Mesendoderm (in vitro differentiated cells): ENCODE results near the gene RNASE11.
"Not testable (repeated sequence)": the region's sequence is repeated elsewhere in the genome, so short reads cannot be mapped to it uniquely, and the experiment has no call there.

ENCODE experiments used
- DNase-seq: peaks from one replicate; pipeline ENCODE4 v3.0.0; 2013
- H2AK5ac ChIP-seq: 2 replicates; pipeline ENCODE4 v1.6.1; 2013; ENCODE audit warnings: low read length, inconsistent platforms
- H2BK120ac ChIP-seq: 2 replicates; pipeline ENCODE4 v1.6.1; 2013; ENCODE audit warnings: low read depth, mild to moderate bottlenecking, low read length, moderate library complexity, mixed read lengths
- H2BK15ac ChIP-seq: replicated peaks from 2 replicates; pipeline ENCODE4 v1.6.1; 2013; ENCODE audit warnings: low read depth, mild to moderate bottlenecking, moderate library complexity
- H2BK5ac ChIP-seq: 2 replicates; pipeline ENCODE4 v1.6.1; 2013; ENCODE audit warnings: low read length, inconsistent platforms
- H3K18ac ChIP-seq: 2 replicates; pipeline ENCODE4 v1.6.1; 2013; ENCODE audit warnings: mild to moderate bottlenecking, low read length, mixed read lengths
- H3K23ac ChIP-seq: one replicate; pipeline ENCODE4 v1.6.1; 2013; ENCODE audit warnings: low read length
- H3K27ac ChIP-seq: 2 replicates; pipeline ENCODE4 v1.5.1; 2013; ENCODE audit warnings: low read depth, mild to moderate bottlenecking, inconsistent platforms, low read length, moderate library complexity
- H3K27me3 ChIP-seq: 2 replicates; pipeline ENCODE4 v1.6.1; 2013; ENCODE audit warnings: low read length, control low read depth, mild to moderate bottlenecking, inconsistent platforms; ENCODE audit not compliant: insufficient read depth, poor library complexity
- H3K36me3 ChIP-seq: 2 replicates; pipeline ENCODE4 v1.6.1; 2013; ENCODE audit warnings: low read length, inconsistent platforms; ENCODE audit not compliant: control insufficient read depth, insufficient read depth
- H3K4ac ChIP-seq: one replicate; pipeline ENCODE4 v1.6.1; 2013; ENCODE audit warnings: low read depth, mild to moderate bottlenecking, low read length, moderate library complexity
- H3K4me1 ChIP-seq: 2 replicates; pipeline ENCODE4 v1.6.1; 2013; ENCODE audit warnings: low read depth, low read length, inconsistent platforms; ENCODE audit not compliant: control insufficient read depth
- H3K4me2 ChIP-seq: 2 replicates; pipeline ENCODE4 v1.6.1; 2013; ENCODE audit warnings: low read length
- H3K4me3 ChIP-seq: 2 replicates; pipeline ENCODE4 v1.5.1; 2013; ENCODE audit warnings: mild to moderate bottlenecking, low read length
- H3K56ac ChIP-seq: one replicate; pipeline ENCODE4 v1.6.1; 2013; ENCODE audit warnings: low read length
- H3K79me1 ChIP-seq: 2 replicates; pipeline ENCODE4 v1.6.1; 2013; ENCODE audit warnings: low read length, inconsistent platforms
- H3K79me2 ChIP-seq: 2 replicates; pipeline ENCODE4 v1.6.1; 2013; ENCODE audit warnings: mild to moderate bottlenecking, low read length; ENCODE audit not compliant: control insufficient read depth, insufficient read depth
- H3K9ac ChIP-seq: 2 replicates; pipeline ENCODE4 v1.6.1; 2013; ENCODE audit warnings: low read length, inconsistent platforms
- H4K5ac ChIP-seq: one replicate; pipeline ENCODE4 v1.6.1; 2013; ENCODE audit warnings: low read length
- H4K8ac ChIP-seq: one replicate; pipeline ENCODE4 v1.6.1; 2013; ENCODE audit warnings: low read depth, mild to moderate bottlenecking, control low read depth, low read length, moderate library complexity
- WGBS: extraction: QIAGEN DNeasy Blood & Tissue Kit; methylation state at CpG from one replicate; pipeline ENCODE4 v1.1.7; 2013; ENCODE audit warnings: low lambda C conversion rate, missing lambda C conversion rate; ENCODE audit not compliant: insufficient coverage; ENCODE audit errors: extremely low coverage; 5-methylcytosine and 5-hydroxymethylcytosine counted together

The RNASE11 gene

GRCh38 chr14:20623798-20624197, 36.0 kb upstream of the RNASE11 start:
- Histone ChIP-seq H3K36me3 (no peaks in the 10 kb centered on the region), H2AK5ac (no peak overlapping the region), H3K9ac (no peak overlapping the region), H3K56ac (no peak overlapping the region), H2BK120ac (no peak overlapping the region), H3K4me1 (peaks cover 12% of the 10 kb centered on the region), H2BK15ac (no peak overlapping the region), H2BK5ac (no peak overlapping the region), H4K5ac (no peak overlapping the region), H3K18ac (no peak overlapping the region), H3K79me1 (no peaks in the 10 kb centered on the region), H4K8ac (no peak overlapping the region), H3K23ac (no peak overlapping the region), H3K4me2 (no peak overlapping the region), H3K79me2 (no peaks in the 10 kb centered on the region), H3K4me3 (no peak overlapping the region), H3K4ac (no peak overlapping the region), H3K27me3 (no peaks in the 10 kb centered on the region), H3K27ac (no peak overlapping the region)
- DNase-seq: no peak
- WGBS: no CpG with 5 or more reads among the region's 15 CpGs

- Histone ChIP-seq H3K27me3 (no peaks in the 10 kb centered on the region), H2BK5ac (no peak overlapping the region), H3K36me3 (no peaks in the 10 kb centered on the region), H3K23ac (no peak overlapping the region), H3K18ac (no peak overlapping the region), H3K27ac (no peak overlapping the region), H2BK120ac (peak overlapping the region; percentile 30), H2BK15ac (no peak overlapping the region), H3K4me3 (no peak overlapping the region), H2AK5ac (no peak overlapping the region), H3K79me2 (no peaks in the 10 kb centered on the region), H3K4ac (no peak overlapping the region), H4K8ac (no peak overlapping the region), H3K9ac (peak overlapping the region; percentile 3), H3K4me2 (no peak overlapping the region), H3K79me1 (no peaks in the 10 kb centered on the region), H3K56ac (peak overlapping the region; percentile 77), H3K4me1 (peaks cover 9% of the 10 kb centered on the region), H4K5ac (no peak overlapping the region)
- DNase-seq: no peak
- WGBS: no CpG with 5 or more reads among the region's 29 CpGs
Observed at GRCh38 chr14:20622816-20623291, 35.1 kb upstream of the RNASE11 start.

DNA sequence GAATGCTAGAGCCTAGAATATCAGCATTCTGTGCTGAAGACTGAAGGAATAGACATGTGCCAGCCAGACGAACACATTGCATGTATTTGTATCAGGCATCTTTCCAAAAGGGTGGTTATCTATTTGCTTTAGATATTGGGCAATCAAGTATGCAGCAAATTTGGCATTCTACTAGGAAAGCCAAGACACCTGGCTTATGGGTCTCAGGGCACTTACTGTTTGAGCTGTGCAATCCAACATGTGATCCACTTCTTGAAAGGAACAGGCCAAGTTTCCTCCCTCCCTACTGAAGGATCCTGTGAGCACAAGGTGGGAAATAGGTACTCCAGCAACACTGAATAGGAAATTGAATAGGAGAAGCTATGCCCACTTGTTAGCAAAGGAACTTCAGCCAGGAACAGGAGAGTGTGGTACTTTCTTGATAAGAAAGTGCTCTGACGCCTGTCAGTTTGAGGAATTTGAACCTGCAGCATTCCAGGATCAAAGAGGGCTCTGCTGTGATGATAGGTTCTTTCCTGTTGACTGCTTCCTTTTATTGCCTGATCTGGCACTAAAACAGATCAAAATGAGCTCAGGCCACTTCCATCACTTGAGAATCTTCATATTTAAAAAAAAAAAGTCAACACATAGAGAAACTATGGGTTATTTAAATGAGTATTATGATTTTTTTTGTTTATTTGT, 33.1 kb upstream of the RNASE11 start:
- Histone ChIP-seq H3K18ac (no peak overlapping the region), H2BK5ac (no peak overlapping the region), H3K79me2 (no peaks in the 10 kb centered on the region), H2BK120ac (no peak overlapping the region), H4K8ac (no peak overlapping the region), H3K4me2 (no peak overlapping the region), H3K79me1 (no peaks in the 10 kb centered on the region), H3K56ac (no peak overlapping the region), H3K4me1 (no peaks in the 10 kb centered on the region), H3K9ac (no peak overlapping the region), H3K27me3 (no peaks in the 10 kb centered on the region), H3K4ac (no peak overlapping the region), H2BK15ac (no peak overlapping the region), H3K4me3 (no peak overlapping the region), H3K36me3 (no peaks in the 10 kb centered on the region), H2AK5ac (no peak overlapping the region), H3K27ac (no peak overlapping the region), H4K5ac (no peak overlapping the region), H3K23ac (no peak overlapping the region)
- no CpG with 5 or more reads among the region's 2 CpGs for WGBS
- no peak for DNase-seq

DNA sequence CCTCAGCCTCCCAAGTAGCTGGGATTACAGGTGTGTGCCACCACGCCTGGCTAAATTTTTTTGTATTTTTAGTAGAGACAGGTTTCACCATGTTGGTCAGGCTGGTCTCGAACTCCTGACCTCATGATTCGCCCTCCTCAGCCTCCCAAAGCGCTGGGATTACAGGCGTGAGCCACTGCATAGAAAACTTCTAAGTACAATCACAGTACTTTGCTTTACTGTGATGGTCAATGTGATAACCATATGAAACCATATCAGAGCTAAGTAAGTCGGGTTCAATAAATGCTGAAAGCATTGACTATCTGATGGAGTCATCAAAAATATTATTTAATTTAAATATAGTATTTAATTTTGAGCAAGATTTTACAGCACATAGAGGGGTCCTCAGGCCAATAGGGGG, 31.9 kb upstream of the RNASE11 start:
- H2BK120ac ChIP-seq, H3K36me3 ChIP-seq, H3K79me2 ChIP-seq, H3K9ac ChIP-seq, H4K5ac ChIP-seq, H3K56ac ChIP-seq, H3K27me3 ChIP-seq, H2BK5ac ChIP-seq, H3K4ac ChIP-seq, H3K79me1 ChIP-seq, H3K18ac ChIP-seq, DNase-seq, H3K4me3 ChIP-seq, H4K8ac ChIP-seq, H3K4me2 ChIP-seq, H3K4me1 ChIP-seq, H2AK5ac ChIP-seq, H3K23ac ChIP-seq, H3K27ac ChIP-seq, H2BK15ac ChIP-seq: not testable (repeated sequence)
- WGBS: no CpG with 5 or more reads among the region's 6 CpGs

GRCh38 chr14:20618271-20618749, 30.5 kb upstream of the RNASE11 start:
- H3K79me2 ChIP-seq: no peaks in the 10 kb centered on the region
- H3K23ac ChIP-seq: no peak overlapping the region
- no peak overlapping the region for H3K4me2 ChIP-seq
- H3K56ac ChIP-seq: no peak overlapping the region
- H3K4me1 ChIP-seq: no peaks in the 10 kb centered on the region
- no peak overlapping the region for H4K8ac ChIP-seq
- H3K4me3 ChIP-seq: no peak overlapping the region
- H2BK120ac ChIP-seq: no peak overlapping the region
- no peak overlapping the region for H2BK5ac ChIP-seq
- H3K27me3 ChIP-seq: no peaks in the 10 kb centered on the region
- no peak for DNase-seq
- no peak overlapping the region for H3K18ac ChIP-seq
- H2AK5ac ChIP-seq: no peak overlapping the region
- H3K36me3 ChIP-seq: no peaks in the 10 kb centered on the region
- H3K4ac ChIP-seq: no peak overlapping the region
- H3K27ac ChIP-seq: no peak overlapping the region
- no peaks in the 10 kb centered on the region for H3K79me1 ChIP-seq
- WGBS: no CpG with 5 or more reads among the region's 4 CpGs
- H4K5ac ChIP-seq: no peak overlapping the region
- H3K9ac ChIP-seq: no peak overlapping the region
- H2BK15ac ChIP-seq: no peak overlapping the region
